SHP77 treated with DMSO at 0.1 percent for 48 hours (cell line): Measurements from ENCODE around the gene NR3C1.
"Not testable (repeated sequence)": the region's sequence is repeated elsewhere in the genome, so short reads cannot be mapped to it uniquely, and the experiment has no call there.

Experiments
- DNase-seq: peaks from one replicate; lab custom pipeline; 2025; lab: John Stamatoyannopoulos, UW

Gene NR3C1

DNA sequence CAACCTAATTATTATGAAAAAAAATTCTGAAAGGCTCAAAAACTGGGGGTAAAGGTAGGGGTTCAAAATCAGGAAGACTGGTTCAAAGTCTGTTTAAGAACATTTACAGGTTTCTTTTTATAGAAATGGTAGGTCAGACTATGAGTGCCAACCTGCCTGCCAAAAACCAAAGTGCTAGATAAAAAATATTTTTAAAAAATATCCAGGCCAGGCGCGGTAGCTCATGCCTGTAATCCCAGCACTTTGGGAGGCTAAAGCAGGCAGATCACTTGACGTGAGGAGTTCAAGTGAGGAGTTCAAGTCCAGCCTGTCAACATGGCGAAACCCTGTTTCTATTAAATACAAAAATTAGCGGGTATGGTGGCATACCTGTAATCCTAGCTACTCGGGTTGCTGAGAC is 67.0 kb downstream of the NR3C1 start:
- no peak for DNase-seq

- DNase-seq, result no peak
Measured at GRCh38 chr5:143334903-143335302, 68.6 kb downstream of the NR3C1 start.

DNA sequence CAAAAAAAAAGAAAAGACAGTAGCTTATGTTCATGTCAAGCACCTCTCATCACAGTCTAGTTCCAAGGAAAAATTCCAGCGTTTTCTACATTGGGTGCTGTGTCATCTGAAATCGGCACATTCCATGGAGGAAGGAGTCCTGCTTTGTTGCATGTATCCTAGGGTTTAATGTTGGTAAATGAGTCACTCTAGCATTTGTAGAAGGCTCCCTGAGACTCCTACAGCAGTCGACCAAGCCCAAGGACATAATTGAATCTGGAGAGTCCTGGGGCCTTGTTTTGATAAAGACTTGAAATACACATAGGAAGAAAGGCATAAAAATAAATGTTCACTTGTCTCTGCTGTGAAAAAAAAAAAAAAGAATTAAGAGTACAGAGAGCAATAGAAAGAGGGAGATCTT is 69.1 kb downstream of the NR3C1 start:
- not testable (repeated sequence) for DNase-seq

GRCh38 chr5:143331956-143332355 is 71.5 kb downstream of the NR3C1 start:
- DNase-seq, result no peak

DNA sequence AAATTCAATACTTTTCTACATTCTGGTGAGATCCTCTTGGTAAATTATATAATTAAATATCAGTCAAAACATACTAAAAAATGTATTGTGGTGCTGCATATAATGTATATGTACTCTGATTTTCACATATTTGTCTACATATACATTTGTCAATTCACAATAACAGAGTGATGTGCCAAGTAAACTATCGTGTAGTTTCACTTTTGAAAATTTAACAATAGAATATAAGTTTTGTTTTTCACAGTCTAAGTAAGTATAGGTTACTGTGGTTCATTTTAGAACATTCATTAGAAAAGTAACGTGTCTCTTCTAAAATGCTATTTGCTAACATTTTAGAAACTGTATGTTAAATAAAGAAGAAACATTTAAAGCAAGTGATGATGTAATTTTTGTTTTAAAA is 73.6 kb downstream of the NR3C1 start:
- no peak for DNase-seq

- DNase-seq, result no peak
Measured at GRCh38 chr5:143328589-143329220, 74.8 kb downstream of the NR3C1 start.

DNA sequence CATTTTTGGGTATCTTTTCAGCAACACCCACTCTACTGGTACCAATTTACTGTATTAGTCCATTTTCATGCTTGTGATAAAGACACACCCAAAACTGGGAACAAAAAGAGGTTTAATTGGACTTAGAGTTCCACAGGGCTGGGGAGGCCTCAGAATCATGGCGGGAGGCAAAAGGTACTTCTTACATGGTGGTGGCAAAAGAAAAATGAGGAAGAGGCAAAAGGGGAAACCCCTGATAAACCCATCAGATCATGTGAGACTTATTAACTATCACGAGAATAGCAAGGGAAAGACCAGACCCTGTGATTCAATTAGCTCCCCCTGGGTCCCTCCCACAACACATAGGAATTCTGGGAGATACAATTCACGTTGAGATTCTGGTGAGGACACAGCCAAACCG is 78.4 kb downstream of the NR3C1 start:
- DNase-seq, result not testable (repeated sequence)

GRCh38 chr5:143322931-143323630 is 80.4 kb downstream of the NR3C1 start:
- DNase-seq, result not testable (repeated sequence)

- DNase-seq, result no peak
Measured at GRCh38 chr5:143322176-143322575, 81.3 kb downstream of the NR3C1 start.

DNA sequence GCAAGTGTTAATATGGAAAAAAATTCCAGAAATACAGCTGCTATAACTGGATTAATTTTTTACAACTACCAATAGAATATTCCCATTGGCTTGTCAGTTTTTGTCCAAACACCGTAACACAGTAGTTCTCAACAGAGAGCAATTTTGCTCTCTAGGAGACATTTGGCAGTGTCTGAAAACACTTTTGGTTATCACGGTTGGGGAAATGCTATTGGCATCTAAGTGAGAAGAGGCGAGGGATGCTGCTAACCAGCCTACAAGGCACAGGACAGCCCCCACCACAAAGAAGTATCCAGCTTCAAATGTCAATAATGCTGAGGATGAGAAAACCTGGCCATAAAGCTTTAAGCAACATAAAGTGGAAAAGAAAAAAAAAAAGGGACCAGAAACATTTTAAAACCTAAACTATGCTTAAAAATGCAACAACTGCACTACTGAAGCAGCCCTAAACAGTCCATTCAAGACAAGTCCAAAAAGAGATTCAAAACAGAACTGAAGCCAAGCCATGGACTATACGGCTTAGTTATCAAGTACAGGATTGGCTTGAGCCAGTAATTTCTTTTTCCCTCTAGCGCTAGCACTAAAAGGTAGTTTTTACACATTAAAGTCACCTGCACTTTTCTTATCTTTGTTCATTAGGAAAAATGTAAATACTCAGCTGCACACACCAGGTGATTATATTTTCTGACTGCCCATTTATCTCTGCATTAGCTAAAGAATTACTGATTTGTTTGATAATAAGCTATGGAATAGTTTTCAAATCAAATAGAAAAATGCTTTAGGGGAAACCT is 83.9 kb downstream of the NR3C1 start:
- no peak for DNase-seq

DNA sequence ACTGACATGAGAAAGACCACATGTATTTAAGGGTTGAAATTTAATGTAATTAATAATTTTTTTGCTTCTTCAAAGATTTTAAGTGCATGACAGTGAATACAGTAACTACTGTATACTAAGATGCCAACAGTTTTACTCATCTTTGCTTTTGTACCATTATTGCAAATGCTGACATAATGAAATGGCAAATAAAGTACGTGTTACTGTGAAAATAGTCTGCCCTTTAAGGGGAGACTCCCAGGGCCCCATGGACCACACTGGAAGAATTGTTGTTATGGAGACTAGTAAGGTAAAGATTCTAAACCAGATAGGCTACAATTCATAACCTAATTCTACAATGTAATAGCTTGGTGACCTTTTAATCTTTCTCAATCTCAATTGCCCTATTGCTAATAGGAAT is 84.7 kb downstream of the NR3C1 start:
- no peak for DNase-seq

DNA sequence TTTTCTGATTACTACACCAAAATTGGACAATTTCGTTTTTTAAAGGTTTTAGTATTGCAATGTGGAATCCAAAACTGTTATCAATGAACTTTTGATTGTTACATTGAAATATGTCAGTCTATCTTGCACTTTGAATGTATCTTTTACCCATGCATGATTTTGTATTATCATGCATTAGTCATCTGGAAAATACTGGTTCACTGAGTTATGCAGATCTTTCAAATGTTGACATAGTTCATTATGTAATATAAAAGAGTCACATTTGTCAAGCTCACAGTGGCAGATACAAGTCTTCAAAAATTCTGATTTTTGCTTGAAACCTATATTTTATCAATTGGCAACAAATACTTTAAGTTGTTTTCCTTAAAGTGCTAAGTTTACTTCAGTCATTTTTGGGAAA is 85.2 kb downstream of the NR3C1 start:
- no peak for DNase-seq

GRCh38 chr5:143316844-143317631 is 86.4 kb downstream of the NR3C1 start:
- no peak for DNase-seq

- DNase-seq, result no peak
Measured at GRCh38 chr5:143316337-143316736, 87.1 kb downstream of the NR3C1 start.

GRCh38 chr5:143315929-143316328 is 87.6 kb downstream of the NR3C1 start:
- no peak for DNase-seq

GRCh38 chr5:143315214-143315613 is 88.3 kb downstream of the NR3C1 start:
- DNase-seq, result no peak

- DNase-seq, result no peak
Measured at GRCh38 chr5:143314659-143315058, 88.8 kb downstream of the NR3C1 start.

- DNase-seq, result no peak
Measured at GRCh38 chr5:143314099-143314498, 89.4 kb downstream of the NR3C1 start.

DNA sequence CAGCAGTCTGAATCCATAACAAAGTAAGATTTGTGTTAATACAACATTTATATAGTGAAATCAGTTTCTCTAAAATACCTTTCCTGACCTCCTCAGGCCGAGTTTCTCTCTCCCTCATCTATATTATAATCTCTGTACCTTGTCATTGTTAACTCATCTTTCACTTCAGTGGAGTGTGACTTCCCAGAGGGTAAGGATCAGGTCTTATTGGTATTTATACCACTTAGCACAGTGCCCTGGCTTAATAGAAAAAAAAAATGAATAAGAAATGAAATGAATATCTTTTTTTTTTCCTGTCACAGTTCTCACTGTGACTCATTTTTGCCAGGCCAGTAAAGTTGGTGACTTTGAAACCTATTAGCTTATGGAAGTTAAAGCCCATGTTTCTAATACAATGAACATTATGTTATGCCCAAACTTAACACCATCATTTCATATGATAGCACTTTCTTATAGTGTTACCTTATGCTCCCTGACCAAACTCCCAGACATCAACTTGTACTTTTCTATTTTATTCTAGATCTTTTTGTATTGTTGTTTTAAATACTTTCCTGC is 90.1 kb downstream of the NR3C1 start:
- no peak for DNase-seq

GRCh38 chr5:143312822-143313221 is 90.7 kb downstream of the NR3C1 start:
- DNase-seq, result no peak

DNA sequence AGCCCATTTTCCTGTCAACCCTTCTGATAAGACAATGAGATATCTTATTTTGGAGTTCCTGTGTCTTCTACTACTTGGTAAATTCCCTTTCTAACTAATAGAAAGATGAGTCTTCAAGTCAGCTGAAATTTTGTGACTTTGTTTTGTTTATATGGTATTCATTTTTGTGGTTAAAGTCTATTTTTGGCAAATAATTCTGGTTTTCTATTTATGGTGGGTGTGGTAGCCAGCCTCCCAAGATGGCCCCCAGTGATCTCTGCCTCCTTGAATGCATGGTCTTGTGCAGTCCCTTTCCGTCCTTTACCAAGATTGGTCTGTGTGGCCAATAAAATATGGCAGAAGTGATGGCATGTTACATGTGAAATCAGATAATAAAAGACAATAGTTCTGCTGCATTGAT is 91.5 kb downstream of the NR3C1 start:
- DNase-seq, result no peak

- no peak for DNase-seq
Measured at GRCh38 chr5:143311428-143311827, 92.1 kb downstream of the NR3C1 start.
